Hypothalamus (tissue), 51 donors: ENCODE results near the gene KCTD1.
A peak's percentile ranks its signal among the peaks of the same experiment; 100 is the strongest.

Experiments
- DNase-seq, 51 donors: peaks; one replicate each; lab custom pipeline; 2025; lab: John Stamatoyannopoulos, UW

The KCTD1 gene

DNA sequence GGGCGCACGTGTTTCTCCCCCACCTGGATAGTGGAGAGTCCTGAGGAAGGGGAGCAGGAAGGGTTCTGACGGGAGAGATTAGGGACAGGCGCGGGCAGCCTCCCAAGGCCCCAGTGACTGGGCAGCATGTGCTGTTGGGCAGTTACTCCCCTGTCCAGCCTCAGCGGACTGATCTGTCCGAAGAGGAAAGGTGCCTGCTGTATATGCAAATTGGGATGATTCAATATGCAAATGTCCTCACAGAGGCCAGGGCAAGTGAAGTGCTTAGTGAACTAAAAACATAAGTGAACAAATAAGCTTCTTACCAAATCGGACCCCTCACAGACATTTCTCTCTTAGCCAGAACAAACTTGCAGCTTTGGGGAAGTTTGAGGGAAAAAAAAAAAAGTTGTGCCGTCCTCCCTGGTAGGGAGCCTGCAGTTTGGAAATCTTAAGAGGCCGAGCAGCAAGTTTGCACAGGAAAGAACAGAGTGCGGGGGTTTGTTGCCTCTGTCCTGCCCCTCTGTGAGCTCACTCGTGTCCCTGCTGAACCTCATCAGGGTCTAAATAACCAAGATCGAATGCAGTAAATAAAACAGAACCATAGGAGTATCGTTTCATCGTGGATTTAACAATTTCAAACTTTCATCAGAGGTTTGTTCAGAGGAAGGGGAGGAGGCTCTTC lies 141.4 kb downstream of the KCTD1 start:
- DNase-seq, result no peak

DNA sequence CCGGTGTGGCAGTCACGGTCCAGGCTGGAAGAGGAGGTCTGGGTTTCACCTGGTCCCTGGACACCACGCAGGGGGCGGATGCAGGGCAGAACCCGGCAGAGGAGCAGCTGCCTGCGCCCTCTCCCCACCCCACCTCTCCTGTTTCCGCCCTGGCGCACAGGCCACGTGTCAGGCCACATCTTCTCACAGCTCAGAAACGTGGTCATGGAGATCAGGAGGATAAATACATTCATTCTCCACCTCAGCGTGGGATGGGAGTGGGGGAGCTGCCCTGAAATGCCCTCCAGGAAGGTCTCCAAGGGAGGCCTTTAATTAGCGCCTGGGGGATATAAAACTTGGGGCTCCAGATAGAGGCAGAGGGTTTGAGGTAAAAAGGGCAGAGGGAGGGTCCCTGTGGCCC lies 142.0 kb downstream of the KCTD1 start:
- no peak for DNase-seq

DNA sequence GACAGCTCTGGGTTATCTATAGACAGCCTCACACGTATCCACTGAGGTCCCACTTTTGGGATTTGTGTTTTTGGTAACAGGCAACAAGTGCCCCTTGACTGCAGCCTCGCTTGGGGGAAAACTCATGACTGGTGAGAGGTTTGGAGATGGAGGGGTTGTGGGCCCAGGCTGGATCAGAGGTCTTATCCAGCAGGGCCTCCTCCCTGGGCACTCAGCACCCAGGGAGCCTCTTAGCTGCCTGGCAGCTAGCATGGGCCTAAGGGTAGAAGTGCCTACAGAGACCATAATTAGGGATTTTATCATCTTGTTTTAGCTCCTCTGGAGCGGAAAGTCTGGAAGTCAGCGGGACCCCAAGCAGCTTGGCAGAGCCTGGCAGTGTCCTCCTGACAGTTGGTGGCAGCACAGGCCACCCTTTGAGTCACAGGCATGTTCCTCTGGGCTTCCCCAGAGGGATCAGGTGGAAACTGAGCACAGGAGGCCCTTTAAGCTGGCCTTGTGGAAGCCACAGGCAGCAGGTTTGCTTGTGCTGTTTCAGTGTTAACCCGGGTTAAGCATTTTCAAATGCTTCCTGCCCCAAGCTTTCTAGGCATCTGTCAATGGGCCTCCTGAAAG lies 143.1 kb downstream of the KCTD1 start:
- peak in 35 of 51 donors; percentile 5 to 72 (median 20) for DNase-seq
